ENCODE measurements around the gene STAU1. TPM values are rescaled to one million over a fixed set of nuclear protein-coding genes. Genes with fewer than 3 reads are reported as not detected.

STAU1 gene
- total and polyA plus RNA-seq, 4 donors, result 53.5 to 89.2 (median 65.2) TPM

DNA sequence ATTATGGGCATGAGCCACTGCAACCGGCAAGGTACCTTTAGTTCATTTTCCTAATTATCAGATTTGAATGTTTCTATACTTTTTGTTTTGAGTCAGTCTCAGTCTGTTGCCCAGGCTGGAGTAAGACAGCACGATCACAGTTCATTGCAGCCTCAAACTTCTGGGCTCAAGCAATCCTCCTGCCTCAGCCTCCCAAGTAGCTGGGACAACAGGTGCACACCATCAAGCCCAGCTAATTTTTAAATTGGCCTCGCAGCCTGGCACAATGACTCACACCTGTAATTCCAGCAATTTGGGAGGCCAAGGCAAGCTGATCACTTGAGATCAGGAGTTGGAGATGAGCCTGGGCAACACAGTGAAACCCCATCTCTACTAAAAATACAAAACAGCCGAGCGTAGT, 24.4 kb downstream of the STAU1 start:
- Histone ChIP-seq H3K9ac (ENCODE audit: low read depth in 1 of 2, low read length in 2 of 2) (no peak overlapping the region), H3K27me3 (ENCODE audit: control insufficient read depth in 4 of 4, insufficient read depth in 4 of 4, low read length in 3 of 4) (no peaks in the 10 kb centered on the region), H3K4me3 (ENCODE audit: low read depth in 1 of 3, low read length in 3 of 3) (no peak overlapping the region), H3K9me3 (ENCODE audit: control insufficient read depth in 4 of 4, low read length in 3 of 4) (no peaks in the 10 kb centered on the region), H3K4me1 (ENCODE audit: control insufficient read depth in 4 of 4, insufficient read depth in 4 of 4, low read length in 3 of 4) (peaks cover 6 to 14% (median 11%) of the 10 kb centered on the region in 4 donors), H3K27ac (ENCODE audit: low read depth in 1 of 2, low read length in 2 of 2) (no peak overlapping the region), H3K36me3 (ENCODE audit: control insufficient read depth in 4 of 4, insufficient read depth in 3 of 4, low read depth in 1 of 4, low read length in 3 of 4) (peaks cover 5 to 16% (median 16%) of the 10 kb centered on the region in 4 donors)
- WGBS, result 96% methylated on average over 5 of the region's 5 CpGs
- TF ChIP-seq GABPA (IDR thresholded peaks at IDR 0.05 in 1 of 2, conservative IDR thresholded peaks at IDR 0.05 in 1 of 2) (no peak), HNF4G (IDR thresholded peaks at IDR 0.05) (no peak), EGR1 (IDR thresholded peaks at IDR 0.05; ENCODE audit: low read depth in 2 of 2) (no peak), ZBTB33 (IDR thresholded peaks at IDR 0.05) (no peak), YY1 (IDR thresholded peaks at IDR 0.05) (no peak), NR2F2 (IDR thresholded peaks at IDR 0.05) (no peak), FOXA1 (IDR thresholded peaks at IDR 0.05) (no peak), TAF1 (conservative IDR thresholded peaks at IDR 0.05) (no peak)
- TF ChIP-seq, protein P1, sequence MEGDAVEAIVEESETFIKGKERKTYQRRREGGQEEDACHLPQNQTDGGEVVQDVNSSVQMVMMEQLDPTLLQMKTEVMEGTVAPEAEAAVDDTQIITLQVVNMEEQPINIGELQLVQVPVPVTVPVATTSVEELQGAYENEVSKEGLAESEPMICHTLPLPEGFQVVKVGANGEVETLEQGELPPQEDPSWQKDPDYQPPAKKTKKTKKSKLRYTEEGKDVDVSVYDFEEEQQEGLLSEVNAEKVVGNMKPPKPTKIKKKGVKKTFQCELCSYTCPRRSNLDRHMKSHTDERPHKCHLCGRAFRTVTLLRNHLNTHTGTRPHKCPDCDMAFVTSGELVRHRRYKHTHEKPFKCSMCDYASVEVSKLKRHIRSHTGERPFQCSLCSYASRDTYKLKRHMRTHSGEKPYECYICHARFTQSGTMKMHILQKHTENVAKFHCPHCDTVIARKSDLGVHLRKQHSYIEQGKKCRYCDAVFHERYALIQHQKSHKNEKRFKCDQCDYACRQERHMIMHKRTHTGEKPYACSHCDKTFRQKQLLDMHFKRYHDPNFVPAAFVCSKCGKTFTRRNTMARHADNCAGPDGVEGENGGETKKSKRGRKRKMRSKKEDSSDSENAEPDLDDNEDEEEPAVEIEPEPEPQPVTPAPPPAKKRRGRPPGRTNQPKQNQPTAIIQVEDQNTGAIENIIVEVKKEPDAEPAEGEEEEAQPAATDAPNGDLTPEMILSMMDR (IDR thresholded peaks at IDR 0.05; ENCODE audit: low read depth, low read length, missing input control), result no peak
- no peak for DNase-seq (ENCODE audit: low spot score)

GRCh38 chr20:49161428-49162152, 26.5 kb downstream of the STAU1 start:
- Histone ChIP-seq H3K4me3 (ENCODE audit: low read depth in 1 of 3, low read length in 3 of 3) (no peak overlapping the region), H3K36me3 (ENCODE audit: control insufficient read depth in 4 of 4, insufficient read depth in 3 of 4, low read depth in 1 of 4, low read length in 3 of 4) (peaks cover 7 to 21% (median 18%) of the 10 kb centered on the region in 4 donors), H3K27me3 (ENCODE audit: control insufficient read depth in 4 of 4, insufficient read depth in 4 of 4, low read length in 3 of 4) (no peaks in the 10 kb centered on the region), H3K4me1 (ENCODE audit: control insufficient read depth in 4 of 4, insufficient read depth in 4 of 4, low read length in 3 of 4) (no peaks in the 10 kb centered on the region), H3K9ac (ENCODE audit: low read depth in 1 of 2, low read length in 2 of 2) (no peak overlapping the region), H3K27ac (ENCODE audit: low read depth in 1 of 2, low read length in 2 of 2) (no peak overlapping the region), H3K9me3 (ENCODE audit: control insufficient read depth in 4 of 4, low read length in 3 of 4) (no peaks in the 10 kb centered on the region)
- no peak for DNase-seq (ENCODE audit: low spot score)
- 76% methylated on average over 6 of the region's 6 CpGs for WGBS
- no peak for TF ChIP-seq HNF4A (conservative IDR thresholded peaks at IDR 0.05)
- TF ChIP-seq, protein P2, sequence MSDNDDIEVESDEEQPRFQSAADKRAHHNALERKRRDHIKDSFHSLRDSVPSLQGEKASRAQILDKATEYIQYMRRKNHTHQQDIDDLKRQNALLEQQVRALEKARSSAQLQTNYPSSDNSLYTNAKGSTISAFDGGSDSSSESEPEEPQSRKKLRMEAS (IDR thresholded peaks at IDR 0.05), result no peak
- TF ChIP-seq JUND (IDR thresholded peaks at IDR 0.05), result no peak
- TF ChIP-seq RXRA (IDR thresholded peaks at IDR 0.05), result no peak
- TF ChIP-seq TAF1 (conservative IDR thresholded peaks at IDR 0.05), result no peak
- no peak for TF ChIP-seq YY1 (IDR thresholded peaks at IDR 0.05)
- no peak for TF ChIP-seq ZBTB33 (IDR thresholded peaks at IDR 0.05)

Data from liver (tissue), 9 donors.